ENCODE data around the gene HNRNPAB. TPM values are rescaled to one million over a fixed set of nuclear protein-coding genes. Genes with fewer than 3 reads are reported as not detected.

The HNRNPAB gene
- total and polyA plus RNA-seq, 4 donors, result 33.7 to 66.3 (median 50.4) TPM

DNA sequence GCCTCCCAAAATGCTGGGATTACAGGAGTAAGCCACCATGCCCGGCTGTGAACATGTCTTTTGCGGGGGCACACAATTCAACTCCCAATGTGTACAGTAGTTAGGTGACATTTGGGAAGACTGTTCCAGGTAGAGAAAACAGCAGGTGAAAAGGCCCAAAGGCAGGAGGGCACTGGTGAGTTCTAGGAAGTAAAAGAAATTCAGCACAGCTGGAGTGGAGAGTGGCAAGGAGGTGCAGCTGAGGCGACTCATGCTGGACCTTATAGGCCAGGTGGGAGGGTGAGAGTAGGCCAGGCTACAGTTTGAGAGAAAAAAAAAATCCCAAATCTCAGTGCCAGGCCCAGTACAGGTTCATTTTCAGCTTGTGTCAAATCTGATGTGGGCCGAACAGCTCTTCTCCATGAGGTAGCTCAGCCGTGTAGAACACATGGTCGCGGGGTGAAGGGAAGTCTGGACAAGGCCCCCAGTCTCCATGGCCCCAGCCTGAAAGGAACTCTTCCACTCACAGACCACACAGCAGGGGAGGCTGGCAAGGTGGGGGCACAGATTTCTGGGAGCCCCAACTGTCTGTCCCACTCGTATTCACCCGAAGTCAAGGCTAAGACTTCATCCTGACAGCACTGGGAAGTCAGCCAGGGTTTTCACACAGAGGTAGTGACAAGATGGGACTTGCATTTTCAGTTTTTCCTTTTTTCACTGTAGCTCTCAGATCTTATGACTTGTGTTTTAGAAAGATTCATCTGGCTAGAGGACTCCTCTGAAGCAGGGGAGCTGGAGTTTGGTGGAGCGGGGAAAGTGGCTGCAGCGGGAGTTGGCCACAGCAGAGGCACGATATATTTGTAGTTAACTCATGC lies 4.5 kb upstream of the HNRNPAB start:
- no peak overlapping the region for H3K4me3 ChIP-seq (ENCODE audit: low read depth in 1 of 3, low read length in 3 of 3)
- no peaks in the 10 kb centered on the region for H3K9me3 ChIP-seq (ENCODE audit: control insufficient read depth in 4 of 4, low read length in 3 of 4)
- no peaks in the 10 kb centered on the region for H3K27me3 ChIP-seq (ENCODE audit: control insufficient read depth in 4 of 4, insufficient read depth in 4 of 4, low read length in 3 of 4)
- WGBS, result 86% methylated on average over 12 of the region's 12 CpGs
- H3K36me3 ChIP-seq (ENCODE audit: control insufficient read depth in 4 of 4, insufficient read depth in 3 of 4, low read depth in 1 of 4, low read length in 3 of 4), result no peaks in the 10 kb centered on the region
- no peak for DNase-seq (ENCODE audit: low spot score)
- no peak overlapping the region for H3K27ac ChIP-seq (ENCODE audit: low read depth in 1 of 2, low read length in 2 of 2)
- H3K4me1 ChIP-seq (ENCODE audit: control insufficient read depth in 4 of 4, insufficient read depth in 4 of 4, low read length in 3 of 4), result peaks cover under 1 to 11% (median 8%) of the 10 kb centered on the region in 4 donors
- TF ChIP-seq HNF4G (IDR thresholded peaks at IDR 0.05), result no peak
- no peak for TF ChIP-seq RXRA (IDR thresholded peaks at IDR 0.05)
- TF ChIP-seq, protein P1, sequence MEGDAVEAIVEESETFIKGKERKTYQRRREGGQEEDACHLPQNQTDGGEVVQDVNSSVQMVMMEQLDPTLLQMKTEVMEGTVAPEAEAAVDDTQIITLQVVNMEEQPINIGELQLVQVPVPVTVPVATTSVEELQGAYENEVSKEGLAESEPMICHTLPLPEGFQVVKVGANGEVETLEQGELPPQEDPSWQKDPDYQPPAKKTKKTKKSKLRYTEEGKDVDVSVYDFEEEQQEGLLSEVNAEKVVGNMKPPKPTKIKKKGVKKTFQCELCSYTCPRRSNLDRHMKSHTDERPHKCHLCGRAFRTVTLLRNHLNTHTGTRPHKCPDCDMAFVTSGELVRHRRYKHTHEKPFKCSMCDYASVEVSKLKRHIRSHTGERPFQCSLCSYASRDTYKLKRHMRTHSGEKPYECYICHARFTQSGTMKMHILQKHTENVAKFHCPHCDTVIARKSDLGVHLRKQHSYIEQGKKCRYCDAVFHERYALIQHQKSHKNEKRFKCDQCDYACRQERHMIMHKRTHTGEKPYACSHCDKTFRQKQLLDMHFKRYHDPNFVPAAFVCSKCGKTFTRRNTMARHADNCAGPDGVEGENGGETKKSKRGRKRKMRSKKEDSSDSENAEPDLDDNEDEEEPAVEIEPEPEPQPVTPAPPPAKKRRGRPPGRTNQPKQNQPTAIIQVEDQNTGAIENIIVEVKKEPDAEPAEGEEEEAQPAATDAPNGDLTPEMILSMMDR (IDR thresholded peaks at IDR 0.05; ENCODE audit: low read depth, low read length, missing input control), result no peak
- no peak for TF ChIP-seq TAF1 (conservative IDR thresholded peaks at IDR 0.05)
- no peak for TF ChIP-seq GABPA (IDR thresholded peaks at IDR 0.05 in 1 of 2, conservative IDR thresholded peaks at IDR 0.05 in 1 of 2)
- TF ChIP-seq YY1 (IDR thresholded peaks at IDR 0.05), result no peak
- TF ChIP-seq SP1 (IDR thresholded peaks at IDR 0.05), result no peak
- no peak for TF ChIP-seq HNF4A (conservative IDR thresholded peaks at IDR 0.05)
- TF ChIP-seq, protein P2, sequence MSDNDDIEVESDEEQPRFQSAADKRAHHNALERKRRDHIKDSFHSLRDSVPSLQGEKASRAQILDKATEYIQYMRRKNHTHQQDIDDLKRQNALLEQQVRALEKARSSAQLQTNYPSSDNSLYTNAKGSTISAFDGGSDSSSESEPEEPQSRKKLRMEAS (IDR thresholded peaks at IDR 0.05), result no peak
- no peak for TF ChIP-seq EGR1 (IDR thresholded peaks at IDR 0.05; ENCODE audit: low read depth in 2 of 2)
- no peak overlapping the region for H3K9ac ChIP-seq (ENCODE audit: low read depth in 1 of 2, low read length in 2 of 2)

DNA sequence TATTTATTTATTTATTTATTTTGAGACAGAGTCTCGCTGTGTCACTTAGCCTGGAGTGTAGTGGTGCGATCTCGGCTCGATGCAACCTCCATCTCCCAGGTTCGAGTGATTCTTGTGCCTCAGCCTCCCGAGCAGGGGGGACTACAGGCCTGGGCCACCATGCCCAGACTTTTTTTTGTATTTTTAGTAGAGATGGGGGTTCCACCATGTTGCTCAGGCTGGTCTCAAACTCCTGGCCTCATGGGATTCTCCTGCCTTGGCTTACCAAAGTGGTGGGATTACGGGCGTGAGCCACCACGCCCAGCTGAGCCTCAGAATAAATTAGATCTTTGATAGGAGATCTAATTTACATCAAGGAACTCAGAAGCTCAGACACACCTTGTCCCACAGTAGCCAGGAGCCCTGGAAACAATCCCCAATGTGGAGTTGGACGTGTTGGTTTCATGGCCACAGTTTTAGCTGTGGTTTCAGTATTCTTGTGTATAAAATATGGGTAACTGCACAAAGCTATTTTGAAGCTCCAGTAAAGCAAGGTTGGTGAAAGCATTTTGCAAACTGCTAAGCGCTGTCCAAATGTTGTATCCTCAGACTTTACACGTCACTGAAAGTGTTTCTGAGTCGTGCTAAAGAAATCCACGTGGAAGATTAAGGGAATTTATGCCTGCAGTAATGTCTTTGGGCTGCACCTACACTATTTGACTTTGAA lies 3.0 kb upstream of the HNRNPAB start:
- 88% methylated on average over 14 of the region's 14 CpGs for WGBS
- no peak overlapping the region for H3K4me3 ChIP-seq (ENCODE audit: low read depth in 1 of 3, low read length in 3 of 3)
- H3K27ac ChIP-seq (ENCODE audit: low read depth in 1 of 2, low read length in 2 of 2), result no peak overlapping the region

DNA sequence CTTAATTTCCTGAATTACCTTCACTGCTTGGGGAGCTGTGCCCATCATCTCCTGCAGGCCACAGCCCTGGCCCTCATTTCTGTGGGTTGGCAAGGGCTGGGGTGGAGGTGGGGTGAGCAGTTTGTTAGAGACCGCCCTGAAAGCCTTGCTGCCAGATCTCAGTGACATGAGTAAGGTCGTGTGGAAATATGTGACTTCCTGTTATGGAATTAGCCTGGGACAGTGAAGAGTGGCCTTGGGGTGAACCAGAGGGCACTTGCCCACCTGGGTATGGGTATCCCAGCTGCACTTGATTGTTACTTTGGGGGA lies 2.5 kb upstream of the HNRNPAB start:
- Histone ChIP-seq H3K36me3 (ENCODE audit: control insufficient read depth in 4 of 4, insufficient read depth in 3 of 4, low read depth in 1 of 4, low read length in 3 of 4) (peaks cover 1 to 7% (median 2%) of the 10 kb centered on the region in 4 donors), H3K9ac (ENCODE audit: low read depth in 1 of 2, low read length in 2 of 2) (no peak overlapping the region), H3K9me3 (ENCODE audit: control insufficient read depth in 4 of 4, low read length in 3 of 4) (no peaks in the 10 kb centered on the region), H3K4me1 (ENCODE audit: control insufficient read depth in 4 of 4, insufficient read depth in 4 of 4, low read length in 3 of 4) (peaks cover 7 to 23% (median 19%) of the 10 kb centered on the region in 4 donors), H3K27me3 (ENCODE audit: control insufficient read depth in 4 of 4, insufficient read depth in 4 of 4, low read length in 3 of 4) (no peaks in the 10 kb centered on the region), H3K4me3 (ENCODE audit: low read depth in 1 of 3, low read length in 3 of 3) (no peak overlapping the region), H3K27ac (ENCODE audit: low read depth in 1 of 2, low read length in 2 of 2) (no peak overlapping the region)
- 60% methylated on average over 2 of the region's 2 CpGs for WGBS
- no peak for DNase-seq (ENCODE audit: low spot score)
- TF ChIP-seq EGR1 (IDR thresholded peaks at IDR 0.05; ENCODE audit: low read depth in 2 of 2) (no peak), FOXA2 (IDR thresholded peaks at IDR 0.05) (no peak), HNF4G (IDR thresholded peaks at IDR 0.05) (no peak), JUND (IDR thresholded peaks at IDR 0.05) (no peak), SP1 (IDR thresholded peaks at IDR 0.05) (no peak), NR2F2 (IDR thresholded peaks at IDR 0.05) (no peak), RXRA (IDR thresholded peaks at IDR 0.05) (no peak)
- TF ChIP-seq, protein P1 (IDR thresholded peaks at IDR 0.05; ENCODE audit: low read depth, low read length, missing input control), result no peak
- TF ChIP-seq, protein P2 (IDR thresholded peaks at IDR 0.05), result no peak

More for the DNA sequence above, 3.0 kb upstream of the HNRNPAB start:
- Histone ChIP-seq H3K9ac (ENCODE audit: low read depth in 1 of 2, low read length in 2 of 2) (no peak overlapping the region), H3K36me3 (ENCODE audit: control insufficient read depth in 4 of 4, insufficient read depth in 3 of 4, low read depth in 1 of 4, low read length in 3 of 4) (peaks cover 0 to 2% (median under 1%) of the 10 kb centered on the region in 4 donors), H3K4me1 (ENCODE audit: control insufficient read depth in 4 of 4, insufficient read depth in 4 of 4, low read length in 3 of 4) (peaks cover 2 to 18% (median 14%) of the 10 kb centered on the region in 4 donors), H3K27me3 (ENCODE audit: control insufficient read depth in 4 of 4, insufficient read depth in 4 of 4, low read length in 3 of 4) (no peaks in the 10 kb centered on the region), H3K9me3 (ENCODE audit: control insufficient read depth in 4 of 4, low read length in 3 of 4) (no peaks in the 10 kb centered on the region)
- DNase-seq (ENCODE audit: low spot score), result no peak
- no peak for TF ChIP-seq HNF4G (IDR thresholded peaks at IDR 0.05)
- TF ChIP-seq GABPA (IDR thresholded peaks at IDR 0.05 in 1 of 2, conservative IDR thresholded peaks at IDR 0.05 in 1 of 2), result no peak
- TF ChIP-seq NR2F2 (IDR thresholded peaks at IDR 0.05), result no peak
